Inferior parietal cortex (tissue), 1 donor: Measurements from ENCODE around the gene DPYSL5.

Experiments
- DNase-seq: peaks from one replicate; pipeline ENCODE4 v3.0.0-alpha.2; 2016; ENCODE audit errors: extremely low spot score

DPYSL5 gene

DNA sequence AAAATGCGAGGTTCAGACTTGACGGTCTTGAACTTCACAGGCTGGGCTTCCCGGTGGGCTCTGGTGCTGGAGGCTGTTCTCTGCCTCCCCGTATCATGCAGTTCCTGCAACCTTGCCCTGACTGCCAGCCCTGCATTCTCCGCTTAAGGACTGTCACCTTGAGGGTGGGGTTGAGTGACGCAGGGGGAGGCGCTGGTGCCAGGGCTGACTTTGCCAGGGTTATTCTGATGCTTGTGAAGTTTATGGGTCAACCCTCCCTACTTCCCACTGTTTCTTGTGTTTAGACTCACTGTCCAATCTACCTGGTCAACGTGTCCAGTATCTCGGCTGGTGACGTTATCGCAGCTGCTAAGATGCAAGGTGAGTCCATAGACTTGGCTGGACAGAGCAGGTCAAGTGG is 85.0 kb downstream of the DPYSL5 start:
- no peak for DNase-seq

DNA sequence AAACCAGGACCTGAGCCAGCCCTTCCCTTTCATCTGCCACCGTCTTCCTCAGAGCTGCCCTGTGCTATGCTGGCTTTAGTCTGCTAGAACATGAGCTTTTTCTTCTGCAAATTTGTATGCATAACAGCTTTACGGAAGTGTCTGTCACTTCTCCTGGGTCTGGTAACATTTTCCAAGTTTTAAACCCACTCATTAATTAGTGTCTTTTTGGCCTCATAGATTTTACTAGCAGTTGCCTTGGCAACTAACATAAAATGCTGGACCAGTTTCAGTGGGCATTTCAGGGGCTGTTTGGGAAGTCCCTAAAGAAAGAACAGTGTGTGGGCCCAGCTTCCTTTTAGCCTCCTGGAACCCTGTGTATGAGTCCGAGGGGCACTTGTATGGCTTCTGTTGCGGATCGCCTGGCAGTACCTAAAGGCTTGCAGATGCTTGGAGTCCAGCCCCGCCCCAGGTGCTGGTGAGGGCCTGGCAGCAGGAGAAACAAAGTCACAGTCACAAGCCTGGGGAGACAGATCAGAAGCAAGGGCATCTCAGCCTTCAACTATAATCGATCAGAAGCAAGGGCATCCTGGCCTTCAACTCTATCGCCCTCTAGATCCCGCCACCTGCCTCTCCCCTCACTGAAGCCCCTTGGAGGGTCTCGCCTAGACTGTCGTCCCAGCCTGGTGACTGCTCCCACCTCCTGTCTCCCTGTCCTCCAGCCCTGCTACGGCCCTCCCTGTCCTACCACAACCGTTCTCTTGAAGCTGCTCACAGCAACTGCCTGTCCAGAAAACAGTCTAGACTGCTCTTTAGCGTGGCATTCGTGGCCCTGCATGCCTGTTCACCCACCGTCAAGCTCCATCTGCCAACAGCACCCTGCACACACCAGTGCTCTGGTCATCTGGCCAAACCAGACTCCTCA is 85.8 kb downstream of the DPYSL5 start:
- DNase-seq = no peak

- DNase-seq = no peak
These were observed 86.4 kb downstream of the DPYSL5 start for GRCh38 chr2:26934335-26934724.

DNA sequence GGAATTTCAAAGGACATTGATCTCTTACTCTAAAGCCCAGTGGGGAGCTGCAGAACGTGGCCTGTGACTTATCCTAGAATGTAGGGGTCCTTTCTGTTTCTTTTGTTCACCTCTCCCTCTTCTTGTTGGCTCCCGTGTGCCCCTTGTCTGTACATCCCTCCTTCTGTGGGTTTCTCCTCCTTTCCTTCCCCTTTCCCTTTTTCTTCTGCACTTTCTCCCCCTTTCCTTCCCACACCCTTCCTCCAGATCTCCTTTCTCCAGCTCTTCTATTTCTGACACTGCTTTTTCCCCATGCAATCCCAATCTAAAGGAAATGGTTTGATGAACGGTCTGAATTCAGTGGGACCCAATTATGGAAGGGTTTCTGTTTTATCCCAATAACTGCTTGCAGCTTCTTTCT is 87.1 kb downstream of the DPYSL5 start:
- DNase-seq = no peak

- no peak for DNase-seq
These were observed 88.9 kb downstream of the DPYSL5 start for GRCh38 chr2:26936855-26937254.

DNA sequence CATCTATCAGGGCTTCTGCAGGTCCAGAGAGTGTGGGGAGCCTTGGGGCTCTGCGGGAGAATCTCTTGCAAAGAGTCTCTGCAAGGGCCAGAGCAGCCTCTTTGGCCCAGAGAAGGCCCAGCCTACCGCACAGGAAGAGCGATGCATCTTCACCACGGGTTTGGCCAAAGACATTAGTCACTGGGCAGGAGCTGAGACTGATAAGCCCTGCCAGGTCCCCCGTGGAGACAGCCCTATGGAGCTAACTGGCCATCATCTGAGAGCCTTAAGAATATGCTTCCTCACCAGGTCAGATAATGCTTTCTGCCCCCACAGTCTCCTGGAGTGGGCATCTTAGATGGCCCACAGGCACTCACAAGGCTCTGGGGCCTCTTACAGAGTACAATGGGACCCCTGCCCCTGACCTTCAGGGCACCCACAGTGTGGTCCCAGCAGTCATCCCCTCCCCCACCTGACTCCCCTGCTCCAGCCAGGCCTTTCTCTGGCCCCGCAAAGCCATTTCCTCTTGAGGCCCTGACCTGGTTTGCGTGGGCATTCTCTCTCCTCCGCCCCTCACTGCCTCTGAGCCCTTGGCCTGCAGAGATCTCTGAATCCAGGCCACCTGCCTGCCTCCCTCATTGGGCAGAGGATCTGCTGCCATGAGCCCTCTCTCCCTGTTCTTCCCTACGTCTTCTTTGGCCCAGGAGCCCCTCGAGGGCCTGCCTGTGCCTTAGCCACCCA is 90.6 kb downstream of the DPYSL5 start:
- DNase-seq = no peak

DNA sequence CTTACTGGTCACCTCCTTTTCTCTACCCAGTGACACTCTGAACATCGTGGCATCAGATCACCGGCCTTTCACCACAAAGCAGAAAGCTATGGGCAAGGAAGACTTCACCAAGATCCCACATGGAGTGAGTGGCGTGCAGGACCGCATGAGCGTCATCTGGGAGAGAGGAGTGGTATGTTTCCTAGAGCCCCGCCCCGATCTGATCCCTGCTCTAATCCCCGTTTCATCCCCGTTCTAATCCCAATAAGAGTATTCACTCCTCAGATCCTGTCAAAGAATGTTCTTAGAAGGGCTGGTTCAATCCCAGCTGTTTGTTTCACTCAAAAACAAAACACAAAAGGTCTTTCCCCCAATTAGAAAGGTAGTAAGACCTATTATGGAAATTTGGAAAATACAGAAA is 92.1 kb downstream of the DPYSL5 start:
- DNase-seq = no peak

DNA sequence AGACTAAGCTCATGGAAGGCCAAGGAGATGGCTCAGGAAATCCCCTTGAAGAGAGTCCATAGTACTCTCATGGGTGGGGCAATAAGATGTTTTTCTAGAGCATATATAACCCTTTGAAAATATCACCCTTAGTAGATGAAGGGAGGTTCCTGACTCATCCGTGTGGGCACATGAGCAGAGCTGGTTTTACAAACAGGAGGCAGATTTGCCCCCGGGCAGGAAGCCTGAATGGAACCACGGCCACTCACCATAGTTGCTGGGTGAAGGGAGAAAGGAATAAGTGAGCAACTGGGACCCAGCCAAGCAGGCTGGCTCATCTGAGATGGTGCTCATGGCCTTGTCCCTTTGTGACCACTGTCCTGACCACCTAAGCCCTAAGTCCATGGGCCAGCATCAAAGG is 93.6 kb downstream of the DPYSL5 start:
- no peak for DNase-seq

DNA sequence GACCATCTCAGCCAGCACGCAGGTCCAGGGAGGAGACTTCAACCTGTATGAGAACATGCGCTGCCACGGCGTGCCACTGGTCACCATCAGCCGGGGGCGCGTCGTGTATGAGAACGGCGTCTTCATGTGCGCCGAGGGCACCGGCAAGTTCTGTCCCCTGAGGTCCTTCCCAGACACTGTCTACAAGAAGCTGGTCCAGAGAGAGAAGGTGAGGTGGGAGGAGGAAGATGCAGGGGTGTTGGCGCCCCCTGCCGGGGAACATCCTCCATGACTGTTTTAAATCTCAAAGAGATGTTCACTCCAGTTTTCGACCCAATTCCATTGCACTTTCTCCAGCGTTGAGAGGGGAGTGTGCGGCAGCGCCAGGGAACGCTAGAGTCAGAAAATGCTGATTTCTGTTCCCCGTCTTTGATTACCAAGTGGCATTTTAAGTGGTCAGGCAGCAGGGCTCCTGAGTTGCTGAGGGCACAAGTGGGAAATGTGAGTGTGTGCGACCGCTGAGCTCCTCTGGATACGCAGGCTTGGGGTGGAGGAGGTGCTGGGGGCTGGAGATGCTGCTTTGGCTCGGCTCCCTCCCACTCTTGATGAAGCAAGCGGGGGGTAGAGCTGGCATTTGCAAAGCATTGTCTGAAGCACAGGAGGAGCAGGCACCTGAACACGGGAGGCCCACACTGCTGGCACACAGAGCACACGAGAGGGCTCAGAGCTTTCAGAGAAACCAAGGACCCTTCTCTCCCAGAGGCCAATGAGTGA is 94.8 kb downstream of the DPYSL5 start:
- DNase-seq = peak; percentile 84

- no peak for DNase-seq
These were observed 98.2 kb downstream of the DPYSL5 start for GRCh38 chr2:26945991-26946750.

DNA sequence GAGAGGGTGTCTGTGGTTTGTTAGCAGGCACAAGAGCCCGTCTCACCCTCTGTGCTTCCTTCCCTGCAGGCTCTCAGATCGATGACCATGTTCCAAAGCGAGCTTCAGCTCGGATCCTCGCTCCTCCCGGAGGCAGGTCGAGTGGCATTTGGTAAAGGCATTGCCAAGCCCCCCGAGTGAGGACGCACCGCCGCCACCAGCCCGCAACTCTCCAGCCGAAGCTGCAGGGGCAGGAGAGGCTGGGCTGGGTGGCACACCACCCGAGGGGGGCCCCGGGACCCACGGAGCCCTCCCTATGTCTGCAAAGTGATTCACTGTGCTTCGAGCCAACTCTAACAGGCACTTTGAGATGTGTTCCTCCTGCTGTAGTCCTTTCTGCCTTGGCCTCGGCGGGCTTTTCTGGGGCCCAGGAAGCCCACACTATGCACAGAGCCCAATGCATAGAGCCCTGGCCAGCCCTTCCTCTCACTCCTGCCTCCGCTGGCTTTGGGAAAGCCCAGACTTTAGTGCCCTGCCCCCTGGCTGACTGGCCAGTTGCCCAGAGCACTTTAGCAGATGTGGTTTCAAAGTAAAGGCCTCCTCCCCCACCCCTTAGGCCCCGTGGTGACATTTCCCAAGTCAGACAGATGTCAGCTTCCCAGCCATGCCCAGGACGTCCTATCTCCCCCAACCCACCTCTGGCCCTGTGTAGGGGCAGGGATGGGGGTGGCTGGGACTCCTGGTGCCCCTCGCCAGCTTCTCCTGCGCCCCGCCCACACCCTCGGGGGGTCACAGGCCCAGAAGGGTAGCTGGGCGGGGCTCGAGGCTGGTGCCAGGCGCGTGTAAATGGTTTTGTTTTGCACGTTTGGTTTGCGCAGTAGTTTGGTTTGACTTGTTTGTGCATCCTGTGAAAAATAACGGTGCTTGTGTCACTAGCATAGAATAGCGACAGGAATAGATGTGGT is 99.2 kb downstream of the DPYSL5 start:
- no peak for DNase-seq

- DNase-seq = no peak
These were observed 100.9 kb downstream of the DPYSL5 start for GRCh38 chr2:26948800-26949199.

DNA sequence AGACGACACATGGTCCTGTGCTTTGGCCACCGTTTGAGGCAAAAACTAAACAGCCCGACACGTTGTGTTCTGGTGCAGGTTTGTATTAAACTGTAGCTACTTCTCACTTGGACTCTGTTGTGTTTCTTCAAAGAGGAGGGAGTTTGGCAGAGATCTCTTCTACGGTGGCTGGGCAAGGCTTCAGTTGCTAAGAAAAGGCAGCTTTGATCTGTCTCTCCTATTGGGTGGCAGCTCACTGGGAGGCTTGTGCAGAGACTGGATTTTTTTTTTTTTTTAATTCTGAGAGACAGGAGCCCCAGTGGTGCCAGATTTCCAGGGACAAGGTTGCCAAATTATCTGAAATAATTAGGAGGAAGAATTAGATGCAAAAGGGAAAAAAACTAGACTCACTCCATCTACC is 102.3 kb downstream of the DPYSL5 start:
- DNase-seq = no peak

GRCh38 chr2:26951236-26951635 is 103.3 kb downstream of the DPYSL5 start:
- DNase-seq = no peak

- DNase-seq = no peak
These were observed 104.4 kb downstream of the DPYSL5 start for GRCh38 chr2:26952374-26952773.

DNA sequence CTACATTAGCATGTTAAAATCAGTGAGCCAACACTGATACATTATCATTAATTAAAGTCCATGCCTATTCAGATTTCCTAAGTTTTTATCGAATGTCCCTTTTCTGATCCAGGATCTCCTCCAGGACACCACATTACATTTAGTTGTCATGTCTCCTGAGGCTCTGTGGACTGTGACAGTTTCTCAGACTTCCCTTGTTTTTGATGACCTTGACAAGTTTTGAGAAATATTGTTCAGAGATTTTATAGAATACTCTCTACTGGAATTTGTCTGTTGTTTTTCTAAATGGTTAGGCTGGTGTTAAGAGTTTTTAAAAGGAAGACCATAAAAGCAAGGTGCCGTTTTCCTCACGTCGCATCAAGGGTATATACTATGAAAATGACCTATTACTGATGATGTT is 106.2 kb downstream of the DPYSL5 start:
- no peak for DNase-seq

- DNase-seq = no peak
These were observed 109.1 kb downstream of the DPYSL5 start for GRCh38 chr2:26957041-26957440.

GRCh38 chr2:26957534-26957933 is 109.6 kb downstream of the DPYSL5 start:
- DNase-seq = no peak

- DNase-seq = no peak
These were observed 111.4 kb downstream of the DPYSL5 start for GRCh38 chr2:26959331-26959730.

GRCh38 chr2:26964446-26965130 is 116.7 kb downstream of the DPYSL5 start:
- DNase-seq = no peak
